SU-DHL-6 (cell line): Measurements from ENCODE around the gene ACCSL.

Experiments used
- H2AFZ ChIP-seq: fragments of 200-600 bp; sonication (generic); 2 replicates; pipeline ENCODE4 v1.6.1; 2014; ENCODE audit warnings: low read depth, mild to moderate bottlenecking, moderate library complexity, mixed read lengths, antibody characterized with exemption, low read length; ENCODE audit not compliant: severe bottlenecking
- H3F3A ChIP-seq: fragments of 200-600 bp; shearing (Covaris generic); 2 replicates; pipeline ENCODE4 v1.6.0; 2016; ENCODE audit warnings: antibody characterized with exemption, mild to moderate bottlenecking; ENCODE audit not compliant: insufficient read depth
- H3K27ac ChIP-seq: fragments of 200-600 bp; sonication (generic); 2 replicates; pipeline ENCODE4 v1.5.1; 2016; ENCODE audit warnings: low read depth, mild to moderate bottlenecking, low read length, moderate library complexity, mixed read lengths
- H3K27me3 ChIP-seq: fragments of 200-600 bp; sonication (generic), shearing (Covaris generic); 2 replicates; pipeline ENCODE4 v1.6.0; 2014; ENCODE audit warnings: mild to moderate bottlenecking, low read length
- H3K36me3 ChIP-seq: fragments of 200-600 bp; sonication (generic); 2 replicates; pipeline ENCODE4 v1.6.1; 2014; ENCODE audit warnings: mild to moderate bottlenecking, low read length, mixed read lengths
- H3K4me2 ChIP-seq: fragments of 300-600, 200-600 bp; shearing (Covaris generic), sonication (generic); 2 replicates; pipeline ENCODE4 v1.6.0; 2014; ENCODE audit warnings: low read length, low read depth, mild to moderate bottlenecking; ENCODE audit not compliant: poor library complexity, severe bottlenecking
- H3K4me3 ChIP-seq: fragments of 200-600 bp; sonication (generic); 2 replicates; pipeline ENCODE4 v1.5.1; 2014; ENCODE audit warnings: antibody characterized with exemption, low read length, mild to moderate bottlenecking, mixed read lengths; ENCODE audit not compliant: insufficient read depth, poor library complexity, severe bottlenecking
- H3K79me2 ChIP-seq: fragments of 200-600 bp; sonication (generic); 2 replicates; pipeline ENCODE4 v1.6.1; 2014; ENCODE audit warnings: mild to moderate bottlenecking, low read length, moderate library complexity; ENCODE audit not compliant: insufficient read depth
- H3K9ac ChIP-seq: fragments of 200-600 bp; sonication (generic); 2 replicates; pipeline ENCODE4 v1.7.0; 2014; ENCODE audit warnings: mild to moderate bottlenecking, low read length
- H3K9me2 ChIP-seq: fragments of 200-600 bp; sonication (generic); replicated peaks from 2 replicates; pipeline ENCODE4 v1.6.1; 2014; ENCODE audit warnings: low read length; ENCODE audit not compliant: insufficient read depth
- H3K9me3 ChIP-seq: fragments of 200-600 bp; sonication (generic); 2 replicates; pipeline ENCODE4 v1.6.1; 2014; ENCODE audit warnings: low read length, mixed read lengths; ENCODE audit not compliant: insufficient read depth
- H4K20me1 ChIP-seq: fragments of 200-600 bp; sonication (generic); 2 replicates; pipeline ENCODE4 v1.6.1; 2014; ENCODE audit warnings: low read depth, mild to moderate bottlenecking, antibody characterized with exemption, low read length, moderate library complexity, mixed read lengths
- EZH2phosphoT487 ChIP-seq: fragments of 200-600 bp; sonication (generic), shearing (Covaris generic); conservative IDR thresholded peaks from 2 replicates; pipeline ENCODE4 v1.6.1; 2018; ENCODE audit warnings: mild to moderate bottlenecking, antibody characterized with exemption, low read length, moderate library complexity, mixed read lengths
- TF ChIP-seq, protein P1 (sequence below): fragments of 200-600 bp; sonication (generic); IDR thresholded peaks from one replicate; pipeline ENCODE4 v1.5.1; 2017; ENCODE audit warnings: antibody characterized with exemption, mild to moderate bottlenecking, low read length, moderate library complexity; ENCODE audit not compliant: insufficient read depth, poor library complexity, severe bottlenecking

ACCSL gene

DNA sequence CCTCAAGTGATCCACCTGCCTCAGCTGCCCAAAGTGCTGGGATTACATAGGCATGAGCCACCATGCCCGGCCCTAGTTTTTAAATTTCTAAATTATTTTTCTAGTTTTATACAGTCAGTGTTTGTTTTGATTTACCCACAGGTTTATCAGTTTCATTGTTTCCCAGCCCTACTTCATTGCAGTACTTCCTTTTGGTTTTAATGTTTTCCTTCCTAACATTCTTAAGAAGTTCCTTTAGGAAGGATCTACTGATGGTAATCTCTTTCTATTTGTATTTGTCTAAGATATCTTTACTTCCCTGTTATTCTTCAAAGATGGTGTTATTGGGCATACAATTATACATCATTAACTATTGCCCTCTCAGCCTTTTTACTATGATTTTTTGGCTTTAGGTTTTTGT, 42.8 kb downstream of the ACCSL start:
- no peak overlapping the region for H3K4me3 ChIP-seq
- no peak overlapping the region for H2AFZ ChIP-seq
- no peaks in the 10 kb centered on the region for H3K79me2 ChIP-seq
- TF ChIP-seq EZH2phosphoT487: no peak
- TF ChIP-seq, protein P1, sequence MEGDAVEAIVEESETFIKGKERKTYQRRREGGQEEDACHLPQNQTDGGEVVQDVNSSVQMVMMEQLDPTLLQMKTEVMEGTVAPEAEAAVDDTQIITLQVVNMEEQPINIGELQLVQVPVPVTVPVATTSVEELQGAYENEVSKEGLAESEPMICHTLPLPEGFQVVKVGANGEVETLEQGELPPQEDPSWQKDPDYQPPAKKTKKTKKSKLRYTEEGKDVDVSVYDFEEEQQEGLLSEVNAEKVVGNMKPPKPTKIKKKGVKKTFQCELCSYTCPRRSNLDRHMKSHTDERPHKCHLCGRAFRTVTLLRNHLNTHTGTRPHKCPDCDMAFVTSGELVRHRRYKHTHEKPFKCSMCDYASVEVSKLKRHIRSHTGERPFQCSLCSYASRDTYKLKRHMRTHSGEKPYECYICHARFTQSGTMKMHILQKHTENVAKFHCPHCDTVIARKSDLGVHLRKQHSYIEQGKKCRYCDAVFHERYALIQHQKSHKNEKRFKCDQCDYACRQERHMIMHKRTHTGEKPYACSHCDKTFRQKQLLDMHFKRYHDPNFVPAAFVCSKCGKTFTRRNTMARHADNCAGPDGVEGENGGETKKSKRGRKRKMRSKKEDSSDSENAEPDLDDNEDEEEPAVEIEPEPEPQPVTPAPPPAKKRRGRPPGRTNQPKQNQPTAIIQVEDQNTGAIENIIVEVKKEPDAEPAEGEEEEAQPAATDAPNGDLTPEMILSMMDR: no peak
- H3K9me2 ChIP-seq: no peaks in the 10 kb centered on the region
- H3K9ac ChIP-seq: no peak overlapping the region
- H4K20me1 ChIP-seq: no peaks in the 10 kb centered on the region
- H3F3A ChIP-seq: no peaks in the 10 kb centered on the region
- H3K36me3 ChIP-seq: no peaks in the 10 kb centered on the region
- no peaks in the 10 kb centered on the region for H3K27me3 ChIP-seq
- no peak overlapping the region for H3K4me2 ChIP-seq
- no peaks in the 10 kb centered on the region for H3K9me3 ChIP-seq
- no peak overlapping the region for H3K27ac ChIP-seq

DNA sequence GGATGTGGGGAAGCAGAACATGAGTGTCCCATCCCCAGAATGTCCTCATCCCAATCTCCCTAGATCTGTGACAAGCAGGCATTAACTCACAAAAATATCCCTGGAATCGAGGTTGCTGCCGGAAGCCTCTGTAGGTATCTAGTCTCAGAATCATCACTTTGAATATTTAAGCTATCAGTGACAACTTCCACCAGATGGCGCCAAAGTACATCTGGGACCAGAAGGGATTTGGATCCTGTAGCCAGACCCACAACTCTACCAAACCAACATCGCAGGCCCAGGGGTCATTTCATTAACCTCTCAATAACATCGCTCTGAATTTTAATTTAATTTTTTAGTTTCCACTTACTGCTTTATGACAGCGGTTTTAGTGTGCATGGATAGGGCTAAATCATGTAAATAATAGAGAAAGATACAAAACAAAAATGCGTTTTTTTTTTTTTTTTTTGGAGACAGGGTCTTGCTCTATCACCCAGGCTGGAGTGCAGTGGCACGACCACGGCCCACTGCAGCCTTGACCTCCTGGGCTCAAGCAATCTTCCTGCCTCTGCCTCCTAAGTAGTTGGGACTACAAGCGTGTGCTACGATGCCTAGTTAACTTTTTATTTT, 46.6 kb downstream of the ACCSL start:
- TF ChIP-seq, protein P1: peak; percentile 53
- no peak for TF ChIP-seq EZH2phosphoT487
- H3F3A ChIP-seq: no peaks in the 10 kb centered on the region
- no peak overlapping the region for H3K27ac ChIP-seq
- no peak overlapping the region for H3K9ac ChIP-seq
- no peaks in the 10 kb centered on the region for H3K79me2 ChIP-seq
- no peak overlapping the region for H3K4me2 ChIP-seq
- H2AFZ ChIP-seq: no peak overlapping the region
- no peaks in the 10 kb centered on the region; the same call in 1 of the 2 replicates for H3K36me3 ChIP-seq
- H3K9me2 ChIP-seq: no peaks in the 10 kb centered on the region
- no peaks in the 10 kb centered on the region for H4K20me1 ChIP-seq
- H3K4me3 ChIP-seq: no peak overlapping the region
- no peaks in the 10 kb centered on the region for H3K27me3 ChIP-seq
- no peaks in the 10 kb centered on the region for H3K9me3 ChIP-seq

DNA sequence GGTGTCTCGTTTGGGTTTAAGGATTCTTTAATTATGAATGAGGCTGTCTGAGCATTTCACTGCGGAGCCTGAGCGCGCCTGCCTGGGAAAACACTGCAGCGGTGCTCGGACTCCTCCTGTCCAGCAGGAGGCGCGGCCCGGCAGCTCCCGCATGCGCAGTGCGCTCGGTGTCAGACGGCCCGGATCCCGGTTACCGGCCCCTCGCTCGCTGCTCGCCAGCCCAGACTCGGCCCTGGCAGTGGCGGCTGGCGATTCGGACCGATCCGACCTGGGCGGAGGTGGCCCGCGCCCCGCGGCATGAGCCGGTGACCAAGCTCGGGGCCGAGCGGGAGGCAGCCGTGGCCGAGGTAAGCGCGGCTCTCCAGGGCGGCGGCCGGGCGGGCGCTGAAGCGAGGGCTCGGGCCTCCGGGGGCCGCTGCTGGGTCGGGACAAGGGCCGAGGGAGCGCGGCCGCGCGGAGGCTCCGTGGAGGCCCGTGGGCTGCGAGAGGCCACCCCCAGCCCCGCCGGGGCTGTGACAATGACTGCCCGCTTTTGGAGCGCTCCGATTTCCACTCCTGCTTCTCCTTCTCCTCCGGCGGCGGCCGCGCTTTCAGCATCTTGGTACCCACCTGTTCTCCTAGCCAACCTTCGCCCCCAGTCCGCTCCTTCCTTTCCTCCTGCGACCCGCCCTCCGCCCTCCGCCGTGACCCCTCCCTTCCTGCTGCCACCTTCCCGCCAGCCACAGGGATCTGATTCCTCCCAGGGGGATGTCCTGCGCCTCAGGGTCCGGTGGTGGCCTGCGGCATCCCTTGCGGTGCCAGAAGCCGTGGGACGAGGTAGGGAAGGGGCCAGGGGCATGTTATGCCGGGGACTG, 48.0 kb downstream of the ACCSL start, which contains the start of gene EXT2:
Gene EXT2, plus strand, starts transcription at position 173 of the 854 bp plus-strand sequence. CDS start 12,035 bp downstream, outside the sequence.
- Histone ChIP-seq H3K27me3 (no peaks in the 10 kb centered on the region), H3F3A (no peaks in the 10 kb centered on the region), H3K4me2 (peak within 1 kb of the TSS; percentile 82), H3K79me2 (no peaks in the 10 kb centered on the region), H3K27ac (no peak within 1 kb of the TSS), H2AFZ (peak within 1 kb of the TSS; percentile 94), H3K4me3 (peak within 1 kb of the TSS; percentile 77), H3K9me3 (no peaks in the 10 kb centered on the region), H4K20me1 (no peaks in the 10 kb centered on the region), H3K9me2 (no peaks in the 10 kb centered on the region), H3K9ac (peak within 1 kb of the TSS; percentile 72), H3K36me3 (no peaks in the 10 kb centered on the region; the same call in 1 of the 2 replicates)
- TF ChIP-seq EZH2phosphoT487: no peak
- TF ChIP-seq, protein P1: peak; percentile 82
